Measurements from ENCODE around the gene RETN. TPM values are rescaled to one million over a fixed set of nuclear protein-coding genes. Genes with fewer than 3 reads are reported as not detected.

The RETN gene
- total RNA-seq, 1 donor from 2014 or later = 1.7 TPM

GRCh38 chr19:7631577-7631976, 37.3 kb upstream of the RETN start:
- Histone ChIP-seq H3K27me3 (ENCODE audit: control insufficient read depth, insufficient read depth, low read length) (peaks cover 3% of the 10 kb centered on the region), H3K36me3 (ENCODE audit: control insufficient read depth, insufficient read depth, low read length) (no peaks in the 10 kb centered on the region), H3K4me3 (ENCODE audit: low read depth, low read length) (no peak overlapping the region)
- no peak for DNase-seq (ENCODE audit: low read depth)
- TF ChIP-seq CTCF (IDR thresholded peaks at IDR 0.05; ENCODE audit: insufficient read depth, low read length, poor library complexity, severe bottlenecking) = no peak

- Histone ChIP-seq H3K4me3 (ENCODE audit: low read depth, low read length) (no peak overlapping the region), H3K27me3 (ENCODE audit: control insufficient read depth, insufficient read depth, low read length) (peaks cover 3% of the 10 kb centered on the region), H3K36me3 (ENCODE audit: control insufficient read depth, insufficient read depth, low read length) (no peaks in the 10 kb centered on the region)
- no peak for DNase-seq (ENCODE audit: low read depth)
- TF ChIP-seq CTCF (IDR thresholded peaks at IDR 0.05; ENCODE audit: insufficient read depth, low read length, poor library complexity, severe bottlenecking) = no peak
These were observed 36.3 kb upstream of the RETN start for GRCh38 chr19:7632340-7633203.

GRCh38 chr19:7633698-7634097, 35.2 kb upstream of the RETN start, which contains the start of gene PCP2:
TSS of gene PCP2 (minus strand) at chr19:7633719. CDS start at chr19:7633457, 262 bp downstream.
- no peak for DNase-seq (ENCODE audit: low read depth)
- peaks cover 3% of the 10 kb centered on the region for H3K27me3 ChIP-seq (ENCODE audit: control insufficient read depth, insufficient read depth, low read length)
- no peak for TF ChIP-seq CTCF (IDR thresholded peaks at IDR 0.05; ENCODE audit: insufficient read depth, low read length, poor library complexity, severe bottlenecking)
- no peak within 1 kb of the TSS for H3K4me3 ChIP-seq (ENCODE audit: low read depth, low read length)
- H3K36me3 ChIP-seq (ENCODE audit: control insufficient read depth, insufficient read depth, low read length) = no peaks in the 10 kb centered on the region

- Histone ChIP-seq H3K4me3 (ENCODE audit: low read depth, low read length) (no peak overlapping the region), H3K27me3 (ENCODE audit: control insufficient read depth, insufficient read depth, low read length) (peaks cover 3% of the 10 kb centered on the region), H3K36me3 (ENCODE audit: control insufficient read depth, insufficient read depth, low read length) (no peaks in the 10 kb centered on the region)
- no peak for DNase-seq (ENCODE audit: low read depth)
- no peak for TF ChIP-seq CTCF (IDR thresholded peaks at IDR 0.05; ENCODE audit: insufficient read depth, low read length, poor library complexity, severe bottlenecking)
These were observed 33.2 kb upstream of the RETN start for GRCh38 chr19:7635670-7636069.

GRCh38 chr19:7636317-7636690, 32.5 kb upstream of the RETN start:
- no peak for TF ChIP-seq CTCF (IDR thresholded peaks at IDR 0.05; ENCODE audit: insufficient read depth, low read length, poor library complexity, severe bottlenecking)
- Histone ChIP-seq H3K27me3 (ENCODE audit: control insufficient read depth, insufficient read depth, low read length) (peaks cover 3% of the 10 kb centered on the region), H3K4me3 (ENCODE audit: low read depth, low read length) (peak overlapping the region; percentile 78), H3K36me3 (ENCODE audit: control insufficient read depth, insufficient read depth, low read length) (no peaks in the 10 kb centered on the region)
- no peak for DNase-seq (ENCODE audit: low read depth)

Data from kidney epithelial cell (primary cell).